Measurements from ENCODE around the gene CDK6.
"Not testable (repeated sequence)": the region's sequence is repeated elsewhere in the genome, so short reads cannot be mapped to it uniquely, and the experiment has no call there.

Gene CDK6

DNA sequence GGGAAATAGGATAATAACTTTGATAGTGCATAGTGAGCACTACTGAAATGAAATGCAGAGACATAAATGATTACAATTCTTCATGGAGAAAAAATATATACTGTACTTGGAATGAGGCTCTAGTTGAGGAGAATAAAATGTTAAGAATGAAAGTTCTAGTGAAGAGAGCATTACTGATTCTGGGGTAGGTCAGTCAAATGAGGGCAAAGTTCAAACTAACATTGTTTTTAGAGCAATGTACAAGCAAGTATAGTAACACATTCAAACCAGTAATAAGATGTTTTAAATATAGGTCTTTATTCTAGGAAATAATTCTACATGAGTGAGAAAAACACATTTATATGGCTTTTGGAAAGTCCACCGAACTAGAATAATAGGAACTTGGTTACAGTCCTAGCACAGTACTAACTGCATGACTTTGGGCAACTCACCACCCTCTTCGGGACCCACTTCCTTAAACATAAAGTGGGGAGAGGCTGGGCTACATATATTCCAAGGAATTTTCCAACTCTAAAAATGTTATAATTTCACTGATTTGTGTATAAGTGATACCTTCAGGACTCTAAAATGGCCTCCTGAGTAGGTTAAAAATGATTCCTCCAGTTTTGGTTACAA, 86.4 kb downstream of the CDK6 start:
- no peak for DNase-seq (ENCODE audit: low read depth)
- no peak for TF ChIP-seq CTCF (IDR thresholded peaks at IDR 0.05; ENCODE audit: low read depth, low read length, missing control alignments)

DNA sequence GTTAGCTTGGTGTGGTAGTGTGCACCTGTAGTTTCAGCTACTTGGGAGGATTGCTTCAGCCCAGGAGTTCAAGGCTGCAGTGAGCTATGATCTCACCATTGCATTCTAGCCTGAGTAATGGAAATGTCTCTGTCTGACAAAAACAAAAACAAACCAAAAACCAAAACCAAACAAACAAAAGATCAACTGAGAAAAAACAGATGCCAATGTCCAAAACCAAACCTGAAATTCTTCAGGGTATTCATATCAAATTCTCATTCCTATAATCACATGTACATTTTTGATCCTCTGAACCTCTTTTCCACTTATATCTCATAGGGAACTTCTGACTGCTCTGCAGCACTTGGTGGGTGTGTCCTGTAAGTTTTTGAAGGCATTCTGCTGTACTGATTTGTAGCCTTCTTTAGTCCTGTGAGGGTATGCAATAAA, 87.0 kb downstream of the CDK6 start:
- TF ChIP-seq CTCF (IDR thresholded peaks at IDR 0.05; ENCODE audit: low read depth, low read length, missing control alignments), result no peak
- in situ Hi-C loops (cut with HindIII; ENCODE audit: low sequenced_read_pairs), result no loop called here
- DNase-seq (ENCODE audit: low read depth), result no peak

More for the DNA sequence above, 86.4 kb downstream of the CDK6 start:
- in situ Hi-C loops (cut with HindIII; ENCODE audit: low sequenced_read_pairs), result no loop called here
- H3K4me3 ChIP-seq (ENCODE audit: low read depth, low read length), result no peak overlapping the region

GRCh38 chr7:92748495-92748894, 87.9 kb downstream of the CDK6 start:
- in situ Hi-C loops (cut with HindIII; ENCODE audit: low sequenced_read_pairs), result no loop called here
- no peak for TF ChIP-seq CTCF (IDR thresholded peaks at IDR 0.05; ENCODE audit: low read depth, low read length, missing control alignments)
- no peak for DNase-seq (ENCODE audit: low read depth)
- no peak overlapping the region for H3K4me3 ChIP-seq (ENCODE audit: low read depth, low read length)

More for the DNA sequence above, 87.0 kb downstream of the CDK6 start:
- no peak overlapping the region for H3K4me3 ChIP-seq (ENCODE audit: low read depth, low read length)

GRCh38 chr7:92747041-92747835, 89.1 kb downstream of the CDK6 start:
- H3K4me3 ChIP-seq (ENCODE audit: low read depth, low read length), result no peak overlapping the region
- TF ChIP-seq CTCF (IDR thresholded peaks at IDR 0.05; ENCODE audit: low read depth, low read length, missing control alignments), result no peak

DNA sequence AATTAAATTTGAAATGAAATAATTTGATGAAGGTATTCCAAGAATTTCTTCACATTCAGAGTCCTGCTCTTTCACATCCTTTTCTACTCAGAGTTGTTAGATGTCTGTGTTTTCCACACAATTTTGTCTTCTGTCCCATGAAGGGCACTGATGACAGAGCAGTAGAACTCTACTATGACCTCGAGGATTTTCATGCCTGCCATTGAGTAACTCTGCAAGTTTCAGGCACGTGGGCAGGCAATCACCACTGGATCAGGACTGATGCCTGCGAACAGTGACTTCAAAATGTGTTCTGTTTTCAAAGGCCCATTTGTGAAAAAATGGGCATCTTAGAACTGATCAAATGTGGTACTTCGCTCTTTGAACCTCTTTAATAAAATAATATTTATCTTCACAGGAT, 91.1 kb downstream of the CDK6 start:
- TF ChIP-seq CTCF (IDR thresholded peaks at IDR 0.05; ENCODE audit: low read depth, low read length, missing control alignments), result no peak
- in situ Hi-C loops (cut with HindIII; ENCODE audit: low sequenced_read_pairs), result no loop called here
- no peak for DNase-seq (ENCODE audit: low read depth)
- no peak overlapping the region for H3K4me3 ChIP-seq (ENCODE audit: low read depth, low read length)

More at GRCh38 chr7:92747041-92747835, 89.1 kb downstream of the CDK6 start:
- in situ Hi-C loops (cut with HindIII; ENCODE audit: low sequenced_read_pairs), result no loop called here
- no peak for DNase-seq (ENCODE audit: low read depth)

GRCh38 chr7:92744180-92744579, 92.2 kb downstream of the CDK6 start:
- DNase-seq (ENCODE audit: low read depth); H3K4me3 ChIP-seq (ENCODE audit: low read depth, low read length); in situ Hi-C loops (cut with HindIII; ENCODE audit: low sequenced_read_pairs): not testable (repeated sequence)

- no peak for DNase-seq (ENCODE audit: low read depth)
- no peak overlapping the region for H3K4me3 ChIP-seq (ENCODE audit: low read depth, low read length)
- no peak for TF ChIP-seq CTCF (IDR thresholded peaks at IDR 0.05; ENCODE audit: low read depth, low read length, missing control alignments)
- in situ Hi-C loops (cut with HindIII; ENCODE audit: low sequenced_read_pairs), result no loop called here
Observed at GRCh38 chr7:92742186-92742585, 94.2 kb downstream of the CDK6 start.
